COLO668 (cell line): ENCODE results near the gene SLC5A2.
A peak's percentile ranks its signal among the peaks of the same experiment; 100 is the strongest.

ENCODE experiments used
- DNase-seq: peaks from one replicate; lab custom pipeline; 2025; ENCODE audit not compliant: unreplicated experiment; lab: John Stamatoyannopoulos, UW

SLC5A2 gene

GRCh38 chr16:31459687-31460581 is 23.0 kb upstream of the SLC5A2 start:
- DNase-seq: peak; percentile 99

DNA sequence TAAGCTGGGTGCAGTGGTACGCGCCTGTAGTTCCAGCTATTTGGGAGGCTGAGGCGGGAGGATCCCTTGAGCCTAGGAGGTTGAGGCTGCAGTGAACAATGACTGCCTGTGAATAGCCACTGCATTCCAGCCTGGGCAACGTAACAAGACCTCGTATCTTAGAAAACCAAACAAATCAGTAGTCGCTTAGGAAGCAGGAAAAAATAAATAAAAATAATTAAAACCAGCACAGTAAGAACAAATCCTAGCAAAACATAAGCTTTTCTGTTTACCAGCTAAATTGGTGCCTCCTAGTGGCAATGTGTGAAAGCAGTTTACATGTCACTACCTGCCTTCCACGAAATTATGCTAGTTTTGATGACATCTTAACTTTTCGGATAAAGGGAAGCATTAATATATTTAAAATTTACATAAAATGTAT is 22.3 kb upstream of the SLC5A2 start:
- DNase-seq: no peak

DNA sequence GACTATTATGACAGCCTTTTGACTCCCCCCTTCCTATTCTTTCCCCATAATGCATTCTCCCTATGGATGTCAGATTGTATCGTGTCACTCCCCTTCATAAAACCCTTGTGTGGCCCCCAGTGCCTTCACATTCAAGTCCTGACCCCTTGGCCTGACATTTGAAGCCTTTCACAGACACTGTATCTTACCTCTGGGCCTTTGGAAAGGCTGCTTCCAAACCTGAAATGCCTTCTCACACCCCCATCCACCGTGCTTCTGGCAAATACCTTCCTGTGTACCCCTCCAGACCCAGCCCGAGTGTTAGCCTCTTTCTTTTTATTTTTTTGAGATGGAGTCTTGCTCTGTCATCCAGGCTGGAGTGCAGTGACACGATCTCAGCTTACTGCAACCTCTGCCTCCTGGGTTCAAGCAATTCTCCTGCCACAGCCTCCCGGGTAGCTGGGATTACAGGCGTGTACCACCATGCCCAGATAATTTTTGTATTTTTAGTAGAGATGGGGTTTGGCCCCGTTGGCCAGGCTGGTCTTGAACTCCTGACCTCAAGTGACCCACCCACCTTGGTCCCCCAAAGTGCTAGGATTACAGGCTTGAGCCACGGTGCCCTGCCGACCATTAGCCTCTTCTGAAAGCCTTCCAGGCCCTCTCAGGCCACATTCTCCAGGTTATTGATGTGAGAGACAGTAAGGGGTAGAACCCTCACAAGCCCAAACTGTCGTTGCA is 21.6 kb upstream of the SLC5A2 start:
- DNase-seq: no peak

- no peak for DNase-seq
Measured at GRCh38 chr16:31461921-31462804, 20.8 kb upstream of the SLC5A2 start.

- DNase-seq: no peak
Measured at GRCh38 chr16:31464348-31464769, 18.6 kb upstream of the SLC5A2 start.

DNA sequence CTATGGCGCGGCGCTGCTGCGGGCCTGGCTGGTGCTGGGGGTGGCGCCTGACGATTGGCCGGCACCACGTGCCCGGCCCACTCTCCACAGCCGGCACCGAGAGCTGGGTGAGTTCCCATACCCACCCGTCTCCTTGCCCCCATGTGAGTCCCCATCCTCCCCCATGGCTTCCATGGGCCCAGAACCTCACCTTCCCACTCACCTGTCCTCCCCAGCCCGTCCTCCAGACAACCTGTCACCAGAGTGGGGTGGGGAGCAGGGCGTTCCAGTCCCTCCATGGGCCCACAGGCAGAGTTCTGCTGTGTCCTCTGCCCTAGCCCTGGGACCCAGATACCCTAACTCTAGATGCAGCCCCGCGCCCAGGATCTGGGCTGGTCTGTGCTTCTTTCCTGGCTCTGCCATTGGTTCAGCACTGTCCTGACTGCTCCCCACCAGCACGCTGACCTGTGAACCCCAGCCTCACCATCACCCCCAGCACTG is 18.1 kb upstream of the SLC5A2 start:
- DNase-seq: no peak

- no peak for DNase-seq
Measured at GRCh38 chr16:31465788-31466370, 17.0 kb upstream of the SLC5A2 start.

DNA sequence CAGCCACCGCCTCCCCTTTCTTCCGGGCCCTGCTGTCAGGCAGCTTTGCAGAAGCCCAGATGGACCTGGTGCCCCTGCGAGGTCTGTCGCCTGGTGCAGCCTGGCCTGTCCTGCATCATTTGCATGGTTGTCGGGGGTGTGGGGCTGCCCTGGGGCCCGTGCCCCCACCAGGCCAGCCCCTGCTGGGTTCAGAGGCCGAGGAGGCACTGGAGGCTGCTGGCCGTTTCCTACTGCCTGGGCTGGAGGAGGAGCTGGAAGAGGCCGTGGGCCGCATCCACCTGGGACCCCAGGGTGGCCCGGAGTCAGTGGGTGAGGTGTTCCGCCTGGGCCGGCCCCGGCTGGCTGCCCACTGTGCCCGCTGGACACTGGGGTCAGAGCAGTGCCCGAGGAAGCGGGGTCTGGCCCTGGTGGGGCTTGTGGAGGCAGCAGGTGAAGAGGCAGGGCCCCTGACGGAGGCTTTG is 16.5 kb upstream of the SLC5A2 start:
- DNase-seq: no peak

GRCh38 chr16:31467151-31467773 is 15.7 kb upstream of the SLC5A2 start:
- DNase-seq: no peak

DNA sequence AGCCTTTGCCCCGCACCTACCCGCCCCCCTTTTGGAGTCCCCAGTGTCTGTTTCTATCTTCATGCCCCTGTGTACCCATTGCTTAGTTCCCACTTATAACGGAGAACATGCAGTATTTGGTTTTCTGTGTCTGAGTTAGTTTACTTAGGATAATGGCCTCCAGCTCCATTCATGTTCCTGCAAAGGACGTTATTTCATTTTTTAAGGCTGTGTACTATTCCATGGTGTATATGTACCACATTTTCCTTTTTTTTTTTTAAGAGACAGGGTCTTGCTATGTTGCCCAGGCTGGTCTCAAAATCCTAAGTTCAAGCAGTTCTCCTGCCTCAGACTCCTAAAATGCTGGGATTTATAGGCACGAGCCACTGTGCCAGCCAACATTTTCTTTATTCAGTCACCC is 15.1 kb upstream of the SLC5A2 start:
- DNase-seq: no peak

DNA sequence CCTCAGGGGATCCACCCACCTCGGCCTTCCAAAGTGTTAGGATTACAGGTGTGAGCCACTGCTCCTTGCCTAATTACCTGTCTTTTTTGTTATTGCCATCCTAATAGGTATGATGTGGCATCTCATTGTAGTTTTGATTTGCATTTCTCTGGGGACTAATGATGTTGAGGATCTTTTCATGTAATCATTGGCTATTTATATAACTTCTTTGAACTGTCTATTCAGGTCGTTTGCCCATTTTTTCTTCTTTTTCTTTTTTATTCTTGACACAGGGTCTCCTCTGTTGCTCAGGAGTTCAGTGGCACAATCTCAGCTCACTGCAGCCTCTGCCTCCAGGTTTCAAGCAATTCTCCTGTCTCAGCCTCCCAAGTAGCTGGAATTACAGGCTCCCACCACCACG is 12.3 kb upstream of the SLC5A2 start:
- DNase-seq: no peak

GRCh38 chr16:31471241-31471874 is 11.6 kb upstream of the SLC5A2 start:
- no peak for DNase-seq

DNA sequence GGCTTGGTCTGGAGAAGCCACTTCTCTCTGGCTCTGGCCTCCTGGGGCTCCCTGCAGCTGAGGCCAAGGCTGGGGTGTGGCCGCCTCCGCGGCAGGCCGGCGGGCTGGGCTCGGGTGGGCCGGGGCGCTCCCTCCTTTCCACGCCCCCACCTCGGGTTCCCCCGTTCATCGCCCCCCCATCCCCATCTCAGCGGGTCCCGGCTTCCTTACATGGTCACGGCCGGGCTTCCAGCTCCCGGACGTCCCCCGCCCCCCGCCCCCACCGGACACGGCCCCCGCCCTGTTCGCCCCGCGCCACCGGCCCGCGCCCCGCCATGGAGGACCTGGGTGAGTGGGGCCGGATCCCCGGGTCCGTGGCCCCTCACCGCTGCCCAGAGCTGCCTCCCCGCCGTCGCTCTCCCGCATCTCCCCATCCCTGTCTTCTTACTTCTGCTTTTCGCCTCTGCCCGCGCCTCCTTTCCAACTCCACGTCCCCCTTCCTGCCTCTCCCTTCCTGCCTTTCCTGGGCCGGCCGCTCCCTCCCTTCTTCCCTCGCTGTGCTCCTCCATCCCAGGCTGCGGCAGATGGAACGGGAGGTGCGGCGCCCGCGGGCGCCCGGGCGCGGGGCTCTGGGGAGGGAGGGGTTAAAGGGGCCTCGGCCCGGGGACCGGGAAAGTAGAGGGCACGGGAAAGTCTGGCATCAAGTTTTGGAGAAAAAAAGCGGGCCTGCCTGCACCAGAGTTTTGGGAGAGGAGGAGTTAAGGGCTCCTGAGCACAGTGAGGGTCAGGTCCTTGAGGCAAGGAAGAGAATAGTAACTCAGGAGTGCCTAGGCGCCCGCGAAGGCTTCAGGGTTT is 10.8 kb upstream of the SLC5A2 start, which contains the start of gene TGFB1I1:
Gene TGFB1I1, plus strand, starts transcription at position 278 of the 834 bp plus-strand sequence. Its CDS starts 37 bp downstream, at position 315.
- peak; percentile 12 for DNase-seq

GRCh38 chr16:31472709-31473203 is 10.2 kb upstream of the SLC5A2 start:
- peak; percentile 40 for DNase-seq

- DNase-seq: no peak
Measured at GRCh38 chr16:31473264-31473984, 9.5 kb upstream of the SLC5A2 start.

GRCh38 chr16:31474173-31474714 is 8.7 kb upstream of the SLC5A2 start:
- DNase-seq: no peak
